ENCODE data around the gene RFC3.

RFC3 gene

GRCh38 chr13:33862016-33862415 is 44.1 kb downstream of the RFC3 start:
- Histone ChIP-seq H3K36me3 (ENCODE audit: insufficient read depth, low read length) (no peaks in the 10 kb centered on the region), H3K27me3 (ENCODE audit: insufficient read depth, low read length) (no peaks in the 10 kb centered on the region), H3K9me3 (ENCODE audit: low read length) (peaks cover 2% of the 10 kb centered on the region), H3K4me3 (ENCODE audit: low read length) (no peak overlapping the region), H3K4me1 (ENCODE audit: insufficient read depth, low read length) (no peaks in the 10 kb centered on the region), H2AFZ (ENCODE audit: low read depth, low read length) (no peak overlapping the region)

- Histone ChIP-seq H3K36me3 (ENCODE audit: insufficient read depth, low read length) (no peaks in the 10 kb centered on the region), H3K4me3 (ENCODE audit: low read length) (no peak overlapping the region), H2AFZ (ENCODE audit: low read depth, low read length) (no peak overlapping the region), H3K9me3 (ENCODE audit: low read length) (peaks cover 6% of the 10 kb centered on the region), H3K27me3 (ENCODE audit: insufficient read depth, low read length) (no peaks in the 10 kb centered on the region), H3K4me1 (ENCODE audit: insufficient read depth, low read length) (no peaks in the 10 kb centered on the region)
These were observed 45.3 kb downstream of the RFC3 start for GRCh38 chr13:33863188-33863789.

GRCh38 chr13:33865945-33866344 is 48.0 kb downstream of the RFC3 start:
- H3K36me3 ChIP-seq (ENCODE audit: insufficient read depth, low read length) = no peaks in the 10 kb centered on the region
- H3K9me3 ChIP-seq (ENCODE audit: low read length) = peaks cover 9% of the 10 kb centered on the region
- no peaks in the 10 kb centered on the region for H3K27me3 ChIP-seq (ENCODE audit: insufficient read depth, low read length)
- no peak overlapping the region for H2AFZ ChIP-seq (ENCODE audit: low read depth, low read length)
- H3K4me3 ChIP-seq (ENCODE audit: low read length) = no peak overlapping the region
- H3K4me1 ChIP-seq (ENCODE audit: insufficient read depth, low read length) = no peaks in the 10 kb centered on the region

- H3K9me3 ChIP-seq (ENCODE audit: low read length) = peaks cover 9% of the 10 kb centered on the region
- no peaks in the 10 kb centered on the region for H3K4me1 ChIP-seq (ENCODE audit: insufficient read depth, low read length)
- no peaks in the 10 kb centered on the region for H3K36me3 ChIP-seq (ENCODE audit: insufficient read depth, low read length)
- H2AFZ ChIP-seq (ENCODE audit: low read depth, low read length) = no peak overlapping the region
- no peaks in the 10 kb centered on the region for H3K27me3 ChIP-seq (ENCODE audit: insufficient read depth, low read length)
- no peak overlapping the region for H3K4me3 ChIP-seq (ENCODE audit: low read length)
These were observed 49.5 kb downstream of the RFC3 start for GRCh38 chr13:33867472-33867871.

- H2AFZ ChIP-seq (ENCODE audit: low read depth, low read length) = no peak overlapping the region
- H3K9me3 ChIP-seq (ENCODE audit: low read length) = peaks cover 9% of the 10 kb centered on the region
- no peak overlapping the region for H3K4me3 ChIP-seq (ENCODE audit: low read length)
- H3K4me1 ChIP-seq (ENCODE audit: insufficient read depth, low read length) = no peaks in the 10 kb centered on the region
- no peaks in the 10 kb centered on the region for H3K27me3 ChIP-seq (ENCODE audit: insufficient read depth, low read length)
- H3K36me3 ChIP-seq (ENCODE audit: insufficient read depth, low read length) = no peaks in the 10 kb centered on the region
These were observed 50.5 kb downstream of the RFC3 start for GRCh38 chr13:33868343-33868994.

- Histone ChIP-seq H2AFZ (ENCODE audit: low read depth, low read length) (no peak overlapping the region), H3K9me3 (ENCODE audit: low read length) (peaks cover 9% of the 10 kb centered on the region), H3K27me3 (ENCODE audit: insufficient read depth, low read length) (no peaks in the 10 kb centered on the region)
These were observed 51.1 kb downstream of the RFC3 start for GRCh38 chr13:33869005-33869404.

GRCh38 chr13:33870046-33870668 is 52.2 kb downstream of the RFC3 start:
- Histone ChIP-seq H2AFZ (ENCODE audit: low read depth, low read length) (no peak overlapping the region), H3K4me3 (ENCODE audit: low read length) (no peak overlapping the region), H3K36me3 (ENCODE audit: insufficient read depth, low read length) (no peaks in the 10 kb centered on the region), H3K27me3 (ENCODE audit: insufficient read depth, low read length) (no peaks in the 10 kb centered on the region), H3K4me1 (ENCODE audit: insufficient read depth, low read length) (no peaks in the 10 kb centered on the region), H3K9me3 (ENCODE audit: low read length) (peaks cover 9% of the 10 kb centered on the region)

More at GRCh38 chr13:33869005-33869404, 51.1 kb downstream of the RFC3 start:
- Histone ChIP-seq H3K36me3 (ENCODE audit: insufficient read depth, low read length) (no peaks in the 10 kb centered on the region), H3K4me1 (ENCODE audit: insufficient read depth, low read length) (no peaks in the 10 kb centered on the region), H3K4me3 (ENCODE audit: low read length) (no peak overlapping the region)

GRCh38 chr13:33871207-33872004 is 53.5 kb downstream of the RFC3 start:
- H3K4me3 ChIP-seq (ENCODE audit: low read length) = no peak overlapping the region
- H2AFZ ChIP-seq (ENCODE audit: low read depth, low read length) = no peak overlapping the region
- H3K27me3 ChIP-seq (ENCODE audit: insufficient read depth, low read length) = no peaks in the 10 kb centered on the region
- H3K36me3 ChIP-seq (ENCODE audit: insufficient read depth, low read length) = no peaks in the 10 kb centered on the region
- H3K9me3 ChIP-seq (ENCODE audit: low read length) = peaks cover 9% of the 10 kb centered on the region
- H3K4me1 ChIP-seq (ENCODE audit: insufficient read depth, low read length) = no peaks in the 10 kb centered on the region

GRCh38 chr13:33872005-33872351 is 54.0 kb downstream of the RFC3 start:
- no peaks in the 10 kb centered on the region for H3K4me1 ChIP-seq (ENCODE audit: insufficient read depth, low read length)
- no peak overlapping the region for H2AFZ ChIP-seq (ENCODE audit: low read depth, low read length)
- H3K36me3 ChIP-seq (ENCODE audit: insufficient read depth, low read length) = no peaks in the 10 kb centered on the region

GRCh38 chr13:33873251-33873908 is 55.4 kb downstream of the RFC3 start:
- H3K36me3 ChIP-seq (ENCODE audit: insufficient read depth, low read length) = no peaks in the 10 kb centered on the region
- H3K27me3 ChIP-seq (ENCODE audit: insufficient read depth, low read length) = no peaks in the 10 kb centered on the region
- no peaks in the 10 kb centered on the region for H3K4me1 ChIP-seq (ENCODE audit: insufficient read depth, low read length)
- H3K4me3 ChIP-seq (ENCODE audit: low read length) = no peak overlapping the region
- H3K9me3 ChIP-seq (ENCODE audit: low read length) = peaks cover 3% of the 10 kb centered on the region
- no peak overlapping the region for H2AFZ ChIP-seq (ENCODE audit: low read depth, low read length)

More at GRCh38 chr13:33872005-33872351, 54.0 kb downstream of the RFC3 start:
- H3K9me3 ChIP-seq (ENCODE audit: low read length) = peaks cover 7% of the 10 kb centered on the region
- H3K27me3 ChIP-seq (ENCODE audit: insufficient read depth, low read length) = no peaks in the 10 kb centered on the region
- H3K4me3 ChIP-seq (ENCODE audit: low read length) = no peak overlapping the region

GRCh38 chr13:33874871-33875270 is 56.9 kb downstream of the RFC3 start:
- Histone ChIP-seq H3K36me3 (ENCODE audit: insufficient read depth, low read length) (no peaks in the 10 kb centered on the region), H3K27me3 (ENCODE audit: insufficient read depth, low read length) (no peaks in the 10 kb centered on the region), H2AFZ (ENCODE audit: low read depth, low read length) (no peak overlapping the region), H3K4me1 (ENCODE audit: insufficient read depth, low read length) (no peaks in the 10 kb centered on the region), H3K9me3 (ENCODE audit: low read length) (no peaks in the 10 kb centered on the region), H3K4me3 (ENCODE audit: low read length) (no peak overlapping the region)

GRCh38 chr13:33875618-33876401 is 57.9 kb downstream of the RFC3 start:
- no peak overlapping the region for H2AFZ ChIP-seq (ENCODE audit: low read depth, low read length)
- no peaks in the 10 kb centered on the region for H3K9me3 ChIP-seq (ENCODE audit: low read length)
- H3K4me1 ChIP-seq (ENCODE audit: insufficient read depth, low read length) = no peaks in the 10 kb centered on the region
- no peak overlapping the region for H3K4me3 ChIP-seq (ENCODE audit: low read length)
- no peaks in the 10 kb centered on the region for H3K27me3 ChIP-seq (ENCODE audit: insufficient read depth, low read length)
- no peaks in the 10 kb centered on the region for H3K36me3 ChIP-seq (ENCODE audit: insufficient read depth, low read length)
